HG03135 (cell line): ENCODE measurements around the gene INS.
"Not testable (repeated sequence)": the region's sequence is repeated elsewhere in the genome, so short reads cannot be mapped to it uniquely, and the experiment has no call there.

ENCODE experiments used
- ATAC-seq: cut with Tn5 transposase; IDR thresholded peaks from one replicate; pipeline ENCODE4 v1.9.1; 2021; ENCODE audit warnings: mild to moderate bottlenecking, moderate library complexity; ENCODE audit not compliant: unreplicated experiment

Gene INS

GRCh38 chr11:2135648-2136201 is 25.3 kb downstream of the INS start:
- ATAC-seq: no peak

- ATAC-seq: no peak
These were observed 25.9 kb downstream of the INS start for GRCh38 chr11:2135018-2135569.

- ATAC-seq: no peak
These were observed 26.7 kb downstream of the INS start for GRCh38 chr11:2134022-2135010.

- no peak for ATAC-seq
These were observed 27.6 kb downstream of the INS start for GRCh38 chr11:2133241-2134021.

- no peak for ATAC-seq
These were observed 28.2 kb downstream of the INS start for GRCh38 chr11:2132874-2133240.

GRCh38 chr11:2132246-2132645 is 28.8 kb downstream of the INS start:
- ATAC-seq: no peak

- ATAC-seq: no peak
These were observed 29.4 kb downstream of the INS start for GRCh38 chr11:2131371-2132236.

- ATAC-seq: no peak
These were observed 30.1 kb downstream of the INS start for GRCh38 chr11:2130881-2131352.

- no peak for ATAC-seq
These were observed 31.2 kb downstream of the INS start for GRCh38 chr11:2129699-2130366.

GRCh38 chr11:2129308-2129698 is 31.7 kb downstream of the INS start:
- no peak for ATAC-seq

- ATAC-seq: no peak
These were observed 32.3 kb downstream of the INS start for GRCh38 chr11:2128511-2129307.

GRCh38 chr11:2128130-2128510 is 32.9 kb downstream of the INS start:
- ATAC-seq: no peak

GRCh38 chr11:2127482-2128129 is 33.4 kb downstream of the INS start:
- ATAC-seq: no peak

GRCh38 chr11:2126520-2127085 is 34.4 kb downstream of the INS start:
- no peak for ATAC-seq

GRCh38 chr11:2124736-2125484 is 36.1 kb downstream of the INS start:
- ATAC-seq: not testable (repeated sequence)

GRCh38 chr11:2123628-2123960 is 37.4 kb downstream of the INS start:
- no peak for ATAC-seq

GRCh38 chr11:2122907-2123627 is 37.9 kb downstream of the INS start:
- ATAC-seq: no peak
